ENCODE data around the gene GRK5. TPM values are rescaled to one million over a fixed set of nuclear protein-coding genes. Genes with fewer than 3 reads are reported as not detected.

GRK5 gene
- total RNA-seq, 2 donors from 2014 or later, result 3.4 to 4.9 TPM

GRCh38 chr10:119495545-119495944 lies 288.2 kb downstream of the GRK5 start:
- H3K4me1 ChIP-seq, result no peaks in the 10 kb centered on the region
- intact Hi-C loops (cut with DNase I), result no loop called here
- ATAC-seq, result no peak
- H3K27me3 ChIP-seq, result no peaks in the 10 kb centered on the region
- no peak overlapping the region for H3K4me3 ChIP-seq
- TF ChIP-seq POLR2A (IDR thresholded peaks at IDR 0.05) (no peak), CTCF (IDR thresholded peaks at IDR 0.05) (no peak)
- WGBS, 2 donors, result 84 to 89% methylated on average over 3 of the region's 3 CpGs
- H3K36me3 ChIP-seq (replicated peaks in 1 of 2; ENCODE audit: insufficient read depth in 1 of 2, low read depth in 2 of 2), result no peaks in the 10 kb centered on the region
- H3K9me3 ChIP-seq, result no peaks in the 10 kb centered on the region
- no peak overlapping the region for H3K27ac ChIP-seq
- DNase-seq, result no peak

- Histone ChIP-seq H3K9me3 (no peaks in the 10 kb centered on the region), H3K4me3 (no peak overlapping the region), H3K36me3 (replicated peaks in 1 of 2; ENCODE audit: insufficient read depth in 1 of 2, low read depth in 2 of 2) (no peaks in the 10 kb centered on the region), H3K4me1 (no peaks in the 10 kb centered on the region), H3K27ac (no peak overlapping the region), H3K27me3 (no peaks in the 10 kb centered on the region)
- WGBS, 2 donors, result 83 to 84% methylated on average over 7 of the region's 7 CpGs
- no peak for DNase-seq
- TF ChIP-seq POLR2A (IDR thresholded peaks at IDR 0.05) (no peak), CTCF (IDR thresholded peaks at IDR 0.05) (no peak)
- no peak for ATAC-seq
- intact Hi-C loops (cut with DNase I), result no loop called here
These were observed 288.9 kb downstream of the GRK5 start for GRCh38 chr10:119496273-119496672.

GRCh38 chr10:119497243-119497642 lies 289.9 kb downstream of the GRK5 start:
- Histone ChIP-seq H3K9me3 (no peaks in the 10 kb centered on the region), H3K27ac (no peak overlapping the region), H3K27me3 (no peaks in the 10 kb centered on the region), H3K36me3 (replicated peaks in 1 of 2; ENCODE audit: insufficient read depth in 1 of 2, low read depth in 2 of 2) (no peaks in the 10 kb centered on the region), H3K4me3 (no peak overlapping the region), H3K4me1 (no peaks in the 10 kb centered on the region)
- 89 to 91% methylated on average over 9 of the region's 9 CpGs for WGBS, 2 donors
- TF ChIP-seq CTCF (IDR thresholded peaks at IDR 0.05) (no peak), POLR2A (IDR thresholded peaks at IDR 0.05) (no peak)
- intact Hi-C loops (cut with DNase I), result no loop called here
- DNase-seq (no peak), ATAC-seq (no peak)

- intact Hi-C loops (cut with DNase I), result no loop called here
- H3K27me3 ChIP-seq, result no peaks in the 10 kb centered on the region
- no peak for DNase-seq
- no peak for ATAC-seq
- H3K9me3 ChIP-seq, result no peaks in the 10 kb centered on the region
- H3K4me1 ChIP-seq, result no peaks in the 10 kb centered on the region
- no peak overlapping the region for H3K27ac ChIP-seq
- no peak overlapping the region for H3K4me3 ChIP-seq
- H3K36me3 ChIP-seq (replicated peaks in 1 of 2; ENCODE audit: insufficient read depth in 1 of 2, low read depth in 2 of 2), result no peaks in the 10 kb centered on the region
- no peak for TF ChIP-seq POLR2A (IDR thresholded peaks at IDR 0.05)
- no peak for TF ChIP-seq CTCF (IDR thresholded peaks at IDR 0.05)
- 71 to 76% methylated on average over 11 of the region's 11 CpGs for WGBS, 2 donors
These were observed 291.7 kb downstream of the GRK5 start for GRCh38 chr10:119498889-119499676.

- Histone ChIP-seq H3K4me3 (no peak overlapping the region), H3K4me1 (no peaks in the 10 kb centered on the region), H3K27me3 (no peaks in the 10 kb centered on the region), H3K9me3 (no peaks in the 10 kb centered on the region), H3K27ac (no peak overlapping the region), H3K36me3 (replicated peaks in 1 of 2; ENCODE audit: insufficient read depth in 1 of 2, low read depth in 2 of 2) (no peaks in the 10 kb centered on the region)
- ATAC-seq (no peak), DNase-seq (no peak)
- 45 to 51% methylated on average over 5 of the region's 5 CpGs for WGBS, 2 donors
- intact Hi-C loops (cut with DNase I), result no loop called here
- TF ChIP-seq CTCF (IDR thresholded peaks at IDR 0.05) (no peak), POLR2A (IDR thresholded peaks at IDR 0.05) (no peak)
These were observed 292.3 kb downstream of the GRK5 start for GRCh38 chr10:119499677-119500002.
